Activated CD8-positive, alpha-beta memory T cell treated with anti-CD3 and anti-CD28 coated beads, Interleukin-2, amount 10 ng/mL, durations not matched to agents 7 days and 5 days (primary cell): ENCODE data around the gene KRTAP9-9. TPM values are rescaled to one million over a fixed set of nuclear protein-coding genes. Genes with fewer than 3 reads are reported as not detected.

ENCODE experiments used
- total RNA-seq, 2 experiments: library from RNA; stranded (reverse); gene quantifications; one replicate each; pipeline ENCODE4 v1.2.3, GENCODE V29; 2021

KRTAP9-9 gene
- total RNA-seq, 2 experiments from 2014 or later = not detected

Other genes with a start within 250 kb of the KRTAP9-9 start
- not detected for gene KRTAP3-1, start 246.3 kb upstream of the KRTAP9-9 start, total RNA-seq
- gene KRTAP1-5, start 228.2 kb upstream of the KRTAP9-9 start, total RNA-seq = not detected
- not detected for gene KRTAP1-4, start 225.2 kb upstream of the KRTAP9-9 start, total RNA-seq
- gene KRTAP1-3, start 220.5 kb upstream of the KRTAP9-9 start, total RNA-seq = not detected
- not detected for gene KRTAP1-1, start 213.9 kb upstream of the KRTAP9-9 start, total RNA-seq
- not detected for gene KRTAP2-1, start 208.1 kb upstream of the KRTAP9-9 start, total RNA-seq
- gene KRTAP2-2, start 200.2 kb upstream of the KRTAP9-9 start, total RNA-seq = not detected
- gene KRTAP2-3, start 195.3 kb upstream of the KRTAP9-9 start, total RNA-seq = not detected
- gene KRTAP2-4, start 189.5 kb upstream of the KRTAP9-9 start, total RNA-seq = not detected
- not detected for gene KRTAP4-7, start 171.2 kb upstream of the KRTAP9-9 start, total RNA-seq
- not detected for gene KRTAP4-8, start 157.2 kb upstream of the KRTAP9-9 start, total RNA-seq
- not detected for gene KRTAP4-16, start 153.2 kb upstream of the KRTAP9-9 start, total RNA-seq
- gene KRTAP4-9, start 150.0 kb upstream of the KRTAP9-9 start, total RNA-seq = not detected
- not detected for gene KRTAP4-11, start 137.0 kb upstream of the KRTAP9-9 start, total RNA-seq
- gene KRTAP4-12, start 131.2 kb upstream of the KRTAP9-9 start, total RNA-seq = not detected
- gene KRTAP4-6, start 114.8 kb upstream of the KRTAP9-9 start, total RNA-seq = not detected
- not detected for gene KRTAP4-5, start 105.6 kb upstream of the KRTAP9-9 start, total RNA-seq
- gene KRTAP4-4, start 94.6 kb upstream of the KRTAP9-9 start, total RNA-seq = not detected
- gene KRTAP4-3, start 87.2 kb upstream of the KRTAP9-9 start, total RNA-seq = not detected
- gene KRTAP4-2, start 77.2 kb upstream of the KRTAP9-9 start, total RNA-seq = not detected
- not detected for gene KRTAP4-1, start 70.5 kb upstream of the KRTAP9-9 start, total RNA-seq
- not detected for gene KRTAP9-1, start 65.5 kb upstream of the KRTAP9-9 start, total RNA-seq
- not detected for gene KRTAP9-2, start 28.7 kb upstream of the KRTAP9-9 start, total RNA-seq
- not detected for gene KRTAP9-3, start 22.9 kb upstream of the KRTAP9-9 start, total RNA-seq
- gene KRTAP9-8, start 17.4 kb upstream of the KRTAP9-9 start, total RNA-seq = not detected
- not detected for gene KRTAP9-4, start 5.7 kb upstream of the KRTAP9-9 start, total RNA-seq
- gene KRTAP9-6, start 10.0 kb downstream of the KRTAP9-9 start, total RNA-seq = not detected
- gene KRTAP9-7, start 20.3 kb downstream of the KRTAP9-9 start, total RNA-seq = not detected
- not detected for gene KRTAP29-1, start 47.5 kb downstream of the KRTAP9-9 start, total RNA-seq
- gene KRTAP16-1, start 53.9 kb downstream of the KRTAP9-9 start, total RNA-seq = not detected
- not detected for gene KRTAP17-1, start 60.3 kb downstream of the KRTAP9-9 start, total RNA-seq
- gene KRT33A, start 95.4 kb downstream of the KRTAP9-9 start, total RNA-seq = not detected
- not detected for gene KRT33B, start 114.4 kb downstream of the KRTAP9-9 start, total RNA-seq
- not detected for gene KRT34, start 126.9 kb downstream of the KRTAP9-9 start, total RNA-seq
- not detected for gene KRT31, start 142.2 kb downstream of the KRTAP9-9 start, total RNA-seq
- not detected for gene KRT37, start 169.2 kb downstream of the KRTAP9-9 start, total RNA-seq
- gene KRT38, start 185.6 kb downstream of the KRTAP9-9 start, total RNA-seq = not detected
- not detected for gene KRT32, start 212.0 kb downstream of the KRTAP9-9 start, total RNA-seq
- not detected for gene KRT35, start 225.8 kb downstream of the KRTAP9-9 start, total RNA-seq
- gene KRT36, start 234.5 kb downstream of the KRTAP9-9 start, total RNA-seq = not detected